Esophagus squamous epithelium (tissue), 4 donors: ENCODE results near the gene FAM174C.

ENCODE experiments used
- CTCF ChIP-seq, 6 experiments: fragments of 450-650 bp in 4 of 6; fragments of 200-600 bp in 2 of 6; sonication (generic) in 2 of 6; IDR thresholded peaks; one replicate each; pipeline ENCODE4 v1.5.1; 2016 to 2019; ENCODE audit warnings: antibody characterized with exemption in 6 of 6, mild to moderate bottlenecking in 4 of 6, moderate library complexity in 4 of 6
- POLR2A ChIP-seq, 4 donors: fragments of 450-650 bp; IDR thresholded peaks; one replicate each; pipeline ENCODE4 v1.6.1; 2017; ENCODE audit warnings: antibody characterized with exemption in 4 of 4, mild to moderate bottlenecking in 4 of 4, moderate library complexity in 3 of 4

DNA sequence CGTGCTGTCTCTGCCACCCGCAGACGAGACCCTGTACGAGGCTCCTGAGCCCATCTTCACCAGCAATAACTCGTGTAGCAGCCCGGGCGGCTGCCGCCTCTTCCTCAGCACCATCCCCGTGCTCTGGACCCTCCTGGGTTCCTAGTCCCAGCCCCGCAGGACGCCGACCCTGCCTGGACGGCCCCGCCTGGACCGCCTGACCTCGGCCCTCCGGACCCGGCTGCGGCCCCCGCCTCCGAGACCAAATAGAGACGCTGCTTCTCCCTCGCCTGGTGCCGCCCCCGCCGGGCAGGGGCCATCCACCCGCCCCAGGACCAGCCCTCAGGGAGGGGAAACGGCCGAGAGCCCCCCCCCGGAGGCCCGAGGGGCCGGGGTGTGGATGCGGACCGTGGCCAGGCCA lies 24.5 kb downstream of the FAM174C start:
- TF ChIP-seq CTCF (IDR thresholded peaks at IDR 0.05) (no peak), POLR2A (IDR thresholded peaks at IDR 0.05) (no peak)
